Measurements from ENCODE around the gene ST6GAL2.

ST6GAL2 gene

DNA sequence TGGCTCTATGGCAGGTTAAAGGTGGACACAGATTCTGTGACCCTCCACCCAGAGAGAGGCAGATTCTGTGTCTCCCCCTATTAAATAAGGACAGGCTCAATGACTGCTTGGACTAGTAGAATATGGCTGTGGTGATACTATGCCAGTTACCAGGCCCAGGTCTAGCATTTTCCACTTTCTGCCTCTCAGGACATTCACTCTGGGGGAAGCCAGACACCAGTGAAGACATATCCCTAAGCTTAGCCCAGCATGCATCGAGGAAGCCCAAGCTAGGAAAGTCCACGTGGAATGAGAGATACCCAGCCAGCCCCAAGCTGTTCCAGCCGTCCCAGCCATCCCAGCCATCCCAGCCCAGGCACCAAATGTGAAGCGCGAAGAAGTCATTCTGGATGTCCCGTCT lies 40.3 kb downstream of the ST6GAL2 start:
- TF ChIP-seq, protein P1, sequence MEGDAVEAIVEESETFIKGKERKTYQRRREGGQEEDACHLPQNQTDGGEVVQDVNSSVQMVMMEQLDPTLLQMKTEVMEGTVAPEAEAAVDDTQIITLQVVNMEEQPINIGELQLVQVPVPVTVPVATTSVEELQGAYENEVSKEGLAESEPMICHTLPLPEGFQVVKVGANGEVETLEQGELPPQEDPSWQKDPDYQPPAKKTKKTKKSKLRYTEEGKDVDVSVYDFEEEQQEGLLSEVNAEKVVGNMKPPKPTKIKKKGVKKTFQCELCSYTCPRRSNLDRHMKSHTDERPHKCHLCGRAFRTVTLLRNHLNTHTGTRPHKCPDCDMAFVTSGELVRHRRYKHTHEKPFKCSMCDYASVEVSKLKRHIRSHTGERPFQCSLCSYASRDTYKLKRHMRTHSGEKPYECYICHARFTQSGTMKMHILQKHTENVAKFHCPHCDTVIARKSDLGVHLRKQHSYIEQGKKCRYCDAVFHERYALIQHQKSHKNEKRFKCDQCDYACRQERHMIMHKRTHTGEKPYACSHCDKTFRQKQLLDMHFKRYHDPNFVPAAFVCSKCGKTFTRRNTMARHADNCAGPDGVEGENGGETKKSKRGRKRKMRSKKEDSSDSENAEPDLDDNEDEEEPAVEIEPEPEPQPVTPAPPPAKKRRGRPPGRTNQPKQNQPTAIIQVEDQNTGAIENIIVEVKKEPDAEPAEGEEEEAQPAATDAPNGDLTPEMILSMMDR (IDR thresholded peaks at IDR 0.05; ENCODE audit: insufficient read depth, low read length, missing control alignments), result no peak
- no peak overlapping the region for H3K4me3 ChIP-seq (ENCODE audit: low read depth, low read length)
- ChIA-PET POLR2A (no interaction called here), CTCF (interaction anchor here (1.4 kb wide), 1 partner anchor 11 kb away, joined by 3 read pairs; no protein-coding TSS in a partner anchor)
- no peak for DNase-seq (ENCODE audit: low read depth, low spot score)

DNA sequence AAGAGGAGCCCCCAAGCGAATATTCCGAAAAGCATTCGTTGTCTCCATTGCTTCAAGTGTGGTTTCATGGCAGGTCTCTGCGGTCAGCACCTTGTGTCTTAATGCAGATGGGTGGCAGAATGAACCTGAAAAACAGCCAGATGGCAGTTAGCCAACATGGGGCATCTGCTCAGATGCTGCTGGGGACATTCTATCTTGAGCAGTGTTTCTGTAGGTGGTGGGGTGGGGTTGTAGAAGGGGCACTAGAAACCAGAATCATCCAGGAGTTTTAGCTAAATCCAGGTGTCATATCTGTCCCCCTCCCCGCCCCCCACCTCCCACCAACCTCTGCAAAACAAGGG lies 42.1 kb downstream of the ST6GAL2 start:
- POLR2A ChIA-PET, result no interaction called here
- no peak for DNase-seq (ENCODE audit: low read depth, low spot score)

DNA sequence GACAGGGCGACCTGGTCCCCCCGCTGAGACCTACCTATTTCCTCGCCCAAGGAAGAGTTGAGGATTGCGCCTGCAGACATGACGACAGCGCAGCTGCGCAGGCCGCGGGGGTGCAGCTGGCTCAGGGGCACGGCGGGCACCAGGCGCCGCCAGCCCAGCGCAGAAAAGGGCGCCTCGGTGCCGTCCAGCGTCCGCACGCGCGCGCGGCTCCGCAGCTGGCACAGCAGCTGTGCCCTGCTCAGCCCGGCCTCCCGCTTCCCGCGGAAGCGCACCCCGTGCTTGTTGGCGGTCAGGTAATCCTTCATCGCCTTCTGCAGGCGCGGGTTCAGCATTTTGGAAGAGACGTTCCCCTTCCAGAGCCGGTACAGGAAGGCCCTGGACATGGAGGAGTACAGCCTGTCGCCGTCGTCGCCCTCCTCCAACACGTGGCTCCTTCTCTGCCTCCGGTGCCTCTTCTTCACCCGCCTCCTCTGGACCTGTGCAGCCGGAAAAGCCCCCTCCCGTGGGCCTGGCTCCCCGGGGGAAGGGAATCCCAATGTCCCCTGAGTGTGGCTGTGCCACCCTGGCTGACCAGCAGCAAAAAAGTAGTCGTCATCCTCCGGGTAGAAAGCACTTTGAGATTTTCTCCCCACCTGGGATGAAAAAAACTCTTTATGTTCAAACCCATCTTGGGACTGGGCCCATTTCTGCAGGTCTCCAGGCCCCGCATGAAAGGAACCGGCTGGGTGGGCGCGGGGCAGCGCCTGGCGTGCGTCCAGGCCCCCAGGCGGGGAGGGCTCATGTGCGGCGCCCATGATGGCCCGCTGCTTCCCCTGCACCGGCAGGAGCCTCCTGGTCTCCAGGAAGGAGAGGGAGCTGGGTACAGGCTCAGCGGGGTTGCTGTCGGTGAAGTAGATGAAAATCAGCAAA lies 42.7 kb downstream of the ST6GAL2 start:
- no peak for DNase-seq (ENCODE audit: low read depth, low spot score)
- H3K4me3 ChIP-seq (ENCODE audit: low read depth, low read length), result no peak overlapping the region
- POLR2A ChIA-PET, result no interaction called here
- CTCF ChIA-PET, result no interaction called here
- TF ChIP-seq, protein P1 (IDR thresholded peaks at IDR 0.05; ENCODE audit: insufficient read depth, low read length, missing control alignments), result no peak

More for the DNA sequence above, 42.1 kb downstream of the ST6GAL2 start:
- no peak overlapping the region for H3K4me3 ChIP-seq (ENCODE audit: low read depth, low read length)
- TF ChIP-seq, protein P1 (IDR thresholded peaks at IDR 0.05; ENCODE audit: insufficient read depth, low read length, missing control alignments), result no peak
- CTCF ChIA-PET, result no interaction called here

DNA sequence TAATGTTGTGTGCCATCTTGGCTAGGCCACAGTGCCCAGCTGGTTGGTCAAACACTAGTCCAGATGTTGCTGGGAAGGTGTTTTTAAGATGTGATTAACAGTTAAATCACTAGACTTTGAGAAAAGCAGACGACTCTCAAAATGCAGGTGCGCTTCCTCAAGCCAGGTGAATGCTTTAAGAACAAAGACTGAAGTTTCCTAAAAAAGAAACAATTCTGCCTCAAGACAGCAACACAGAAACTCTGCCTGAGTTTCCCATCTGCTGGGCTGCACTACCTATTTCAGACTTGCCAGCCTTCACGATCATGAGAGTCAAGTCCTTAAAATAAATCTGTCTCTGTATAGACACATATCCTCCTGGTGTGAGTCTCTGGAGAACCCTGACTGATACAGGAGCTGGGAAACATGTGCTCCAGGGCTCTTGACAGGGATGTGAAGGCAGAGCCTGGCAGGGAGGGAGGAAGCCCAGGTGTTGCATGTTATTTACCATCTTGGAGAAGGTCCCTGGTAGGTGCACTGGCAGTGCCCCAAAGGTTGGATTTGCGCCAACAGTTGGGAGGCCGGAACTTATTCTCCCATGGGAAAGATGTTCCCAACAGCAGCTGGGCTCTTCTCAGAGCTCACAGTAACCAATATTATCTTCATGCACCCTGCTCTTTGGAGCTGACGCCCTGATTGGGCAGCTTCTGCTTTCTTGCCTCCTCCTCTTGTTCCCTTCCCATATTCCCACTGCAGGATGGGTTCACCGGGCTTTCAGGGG lies 43.9 kb downstream of the ST6GAL2 start:
- no peak for DNase-seq (ENCODE audit: low read depth, low spot score)
- H3K4me3 ChIP-seq (ENCODE audit: low read depth, low read length), result no peak overlapping the region
- ChIA-PET POLR2A (no interaction called here), CTCF (no interaction called here)
- TF ChIP-seq, protein P1 (IDR thresholded peaks at IDR 0.05; ENCODE audit: insufficient read depth, low read length, missing control alignments), result no peak

DNA sequence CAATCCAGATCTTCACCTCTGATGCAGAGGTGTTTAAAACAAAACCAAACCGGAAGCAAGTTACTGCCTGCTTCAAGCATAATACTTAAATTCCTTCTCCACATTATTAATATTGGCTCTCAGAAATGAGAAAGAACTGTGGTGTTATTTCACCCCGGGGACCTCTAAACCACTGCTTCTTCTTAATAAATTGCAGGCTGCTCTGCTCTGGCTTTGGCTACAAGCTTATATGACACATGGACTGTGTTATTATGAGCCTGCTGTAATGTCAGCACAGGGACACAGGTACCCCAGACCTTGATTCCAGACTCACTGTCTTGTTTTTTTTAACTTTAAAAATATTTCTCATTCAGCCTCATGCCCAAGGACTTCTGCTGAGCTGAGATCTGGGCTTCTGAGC lies 45.1 kb downstream of the ST6GAL2 start:
- CTCF ChIA-PET, result no interaction called here
- no peak for DNase-seq (ENCODE audit: low read depth, low spot score)

More for the DNA sequence above, 45.1 kb downstream of the ST6GAL2 start:
- H3K4me3 ChIP-seq (ENCODE audit: low read depth, low read length), result no peak overlapping the region
- TF ChIP-seq, protein P1 (IDR thresholded peaks at IDR 0.05; ENCODE audit: insufficient read depth, low read length, missing control alignments), result no peak
- POLR2A ChIA-PET, result no interaction called here

Measured in AG04449 (cell line).